Fibroblast of mammary gland (primary cell): ENCODE measurements around the gene MSI2.

Experiments used
- DNase-seq: peaks from one replicate; pipeline ENCODE4 v3.0.0-alpha.2; 2010; ENCODE audit warnings: low read depth
- H3K4me3 ChIP-seq: 2 replicates; pipeline ENCODE4 v1.5.1; 2011; ENCODE audit warnings: low read depth, mild to moderate bottlenecking, low read length, moderate library complexity; ENCODE audit not compliant: control insufficient read depth
- CTCF ChIP-seq: conservative IDR thresholded peaks from 2 replicates; pipeline ENCODE4 v1.5.1; 2011; ENCODE audit warnings: low read depth, low read length, inconsistent platforms; ENCODE audit not compliant: control insufficient read depth, insufficient read depth

The MSI2 gene

DNA sequence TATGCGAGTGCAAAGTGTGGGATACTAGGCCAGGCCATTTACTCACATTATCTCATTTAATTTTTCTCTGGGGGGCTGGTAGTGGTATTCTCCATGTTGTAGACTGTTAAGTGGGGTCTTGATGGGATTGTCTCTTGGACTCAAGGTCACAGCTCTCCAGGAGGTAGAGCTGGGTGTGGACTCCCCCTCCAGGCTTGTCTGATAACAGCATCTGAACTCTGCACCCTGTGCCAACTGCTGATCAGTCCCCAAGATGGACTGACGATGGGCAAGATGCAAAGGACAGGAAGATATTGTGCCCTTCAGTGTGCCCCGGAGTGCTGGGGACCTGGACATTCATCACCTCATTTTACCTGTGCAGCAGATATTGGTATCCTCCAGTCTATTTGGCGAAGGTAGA is 147.8 kb downstream of the MSI2 start:
- H3K4me3 ChIP-seq = no peak overlapping the region
- no peak for DNase-seq
- TF ChIP-seq CTCF = no peak

DNA sequence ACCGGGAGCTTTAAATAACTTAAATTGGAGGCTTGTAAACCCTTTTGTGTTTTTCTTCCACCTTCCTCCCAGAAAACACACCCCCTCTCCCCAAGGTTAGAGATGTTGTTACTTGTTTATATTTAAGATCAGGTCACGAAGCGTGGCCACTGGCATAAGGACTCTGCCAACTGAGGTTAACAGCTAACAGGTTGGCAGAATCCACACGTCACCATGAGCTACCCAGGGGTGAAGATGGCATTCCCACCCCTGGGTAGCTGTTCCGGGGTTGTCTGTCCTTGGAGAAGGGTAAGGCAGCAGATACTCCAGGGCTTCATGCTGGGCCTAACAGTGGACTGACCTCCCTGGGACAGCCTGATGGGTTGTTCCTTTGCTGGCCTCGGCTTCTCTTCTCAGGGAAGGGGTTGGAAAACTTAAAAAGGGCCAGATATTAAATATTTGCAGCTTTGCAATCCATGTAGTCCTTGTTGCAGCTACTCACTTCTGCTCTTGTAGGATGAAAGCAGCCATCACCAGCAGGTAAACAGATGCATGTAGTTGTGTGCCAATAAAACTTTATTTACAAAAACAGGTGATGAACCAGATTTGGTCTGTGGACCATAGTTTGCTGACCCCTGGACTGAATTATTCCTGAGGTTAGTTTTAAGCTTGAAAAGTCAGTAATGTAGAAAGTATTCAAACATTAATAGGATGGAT is 148.6 kb downstream of the MSI2 start:
- DNase-seq = no peak
- H3K4me3 ChIP-seq = no peak overlapping the region
- no peak for TF ChIP-seq CTCF

- no peak for DNase-seq
- no peak for TF ChIP-seq CTCF
- H3K4me3 ChIP-seq = no peak overlapping the region
Observed at GRCh38 chr17:57405491-57406072, 149.3 kb downstream of the MSI2 start.

DNA sequence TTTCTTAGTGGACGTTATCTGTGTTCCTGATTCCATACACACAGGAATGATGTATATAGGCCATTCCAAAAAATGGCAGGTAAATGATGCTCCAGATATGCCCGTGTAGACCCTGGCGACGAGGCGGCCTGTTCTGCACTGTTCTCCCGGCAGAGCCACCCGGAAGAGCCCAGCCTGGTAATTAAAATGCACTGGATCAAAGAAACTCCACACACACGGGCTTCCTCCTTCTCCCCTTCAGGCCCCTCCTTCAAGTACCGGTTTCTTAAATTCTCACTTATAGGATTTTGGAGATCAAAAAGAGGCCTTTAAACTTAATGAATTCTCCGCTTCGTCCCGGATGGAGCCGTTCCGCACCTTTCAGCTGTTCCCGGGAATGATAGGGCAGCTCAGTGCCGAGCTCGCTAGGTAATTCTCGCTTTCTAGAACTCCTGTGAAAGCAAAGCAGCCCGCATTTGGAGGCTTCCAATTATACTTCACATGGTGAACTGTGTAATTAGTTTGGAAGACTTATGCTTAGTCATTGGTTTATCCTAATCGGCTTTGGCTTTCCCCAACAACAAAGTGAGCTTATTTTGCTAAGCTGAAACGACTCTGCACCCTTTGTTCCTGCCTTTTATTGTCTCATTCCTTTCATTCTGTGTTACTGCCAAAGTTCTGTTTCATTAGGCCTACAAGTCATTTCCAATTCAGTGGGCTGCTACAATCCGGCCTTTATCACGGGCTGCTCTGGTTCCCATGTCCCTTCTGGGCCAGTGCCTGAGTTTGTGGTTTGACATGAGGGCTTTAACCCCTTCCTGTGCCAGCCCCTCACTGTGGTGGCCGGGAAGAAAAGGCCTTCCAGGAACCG is 150.0 kb downstream of the MSI2 start:
- DNase-seq = no peak
- no peak for TF ChIP-seq CTCF
- no peak overlapping the region for H3K4me3 ChIP-seq

DNA sequence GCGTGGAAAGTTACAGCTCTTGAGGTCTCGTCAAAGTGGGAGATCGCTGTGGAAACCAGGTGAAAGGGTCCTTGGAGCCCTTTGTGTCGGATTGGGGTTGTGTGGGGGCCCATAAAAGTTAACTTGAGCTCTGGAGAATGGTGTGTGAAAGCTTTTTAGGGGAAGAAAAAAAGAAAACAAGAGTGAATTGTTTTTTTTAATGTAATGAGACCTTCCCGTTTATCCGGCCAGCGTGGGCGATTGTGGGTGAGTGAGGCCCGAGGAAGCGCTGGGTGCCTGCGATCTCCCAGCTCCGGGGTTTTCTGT is 150.6 kb downstream of the MSI2 start:
- no peak for TF ChIP-seq CTCF
- no peak overlapping the region for H3K4me3 ChIP-seq
- no peak for DNase-seq

DNA sequence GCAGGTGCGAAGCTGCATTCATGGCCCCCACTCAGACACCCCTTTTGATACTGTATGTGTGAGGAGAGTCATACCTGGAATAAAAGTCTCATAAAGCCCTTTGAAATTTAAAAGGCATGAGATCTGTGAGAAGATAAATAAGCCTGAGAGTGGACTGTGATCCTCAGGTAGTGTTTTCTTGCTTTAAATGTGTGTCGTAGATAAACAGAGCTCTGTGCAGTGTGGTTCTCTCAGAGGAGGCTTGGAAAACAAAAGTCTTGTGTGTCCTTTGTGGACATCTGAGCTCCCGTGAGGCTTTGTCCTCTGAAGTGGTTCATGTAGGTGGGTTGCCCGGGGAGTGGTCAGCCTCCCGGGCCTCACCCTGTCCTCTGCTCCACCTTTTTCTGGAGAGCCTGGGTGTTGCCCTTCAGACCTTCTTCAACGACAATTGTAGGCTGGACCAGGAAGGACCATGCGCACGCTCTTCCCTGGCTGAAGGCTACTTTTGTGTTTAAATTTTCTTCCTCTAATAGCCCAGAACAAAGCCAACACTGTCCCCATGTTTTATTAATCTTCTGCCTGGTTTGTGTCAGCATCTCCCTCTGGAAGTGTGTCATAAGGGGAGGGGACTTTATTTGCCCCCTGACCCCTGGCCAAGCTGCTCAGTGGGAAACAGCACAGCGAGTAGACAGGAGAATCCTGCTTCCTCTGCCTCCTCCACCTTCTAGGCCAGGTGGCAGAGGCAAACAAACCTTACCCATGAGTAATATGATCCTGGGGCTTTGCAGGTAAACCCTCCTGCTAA is 151.2 kb downstream of the MSI2 start:
- no peak for TF ChIP-seq CTCF
- no peak overlapping the region for H3K4me3 ChIP-seq
- no peak for DNase-seq
